SK-N-SH (cell line): ENCODE results near the gene ELOA. TPM values are rescaled to one million over a fixed set of nuclear protein-coding genes. Genes with fewer than 3 reads are reported as not detected.
A peak's percentile ranks its signal among the peaks of the same experiment; 100 is the strongest.

Source experiments
- CTCF ChIA-PET: fragments of 300-600, 350-600 bp; formaldehyde crosslinking; extraction: SDS; loops from one replicate; lab custom pipeline; 2021; lab: Yijun Ruan, JAX
- POLR2A ChIA-PET: fragments of 350-600 bp; sonication (Branson Sonifier 250); formaldehyde crosslinking; extraction: SDS; loops from one replicate; lab custom pipeline; 2020; ENCODE audit warnings: antibody characterized with exemption, inconsistent platforms; lab: Yijun Ruan, JAX
- DNase-seq: peaks from one replicate; pipeline ENCODE4 v3.0.0; 2012
- H2AFZ ChIP-seq: fragments of 200-600 bp; sonication (generic); 2 replicates; pipeline ENCODE4 v1.8.1; 2016; ENCODE audit warnings: antibody characterized with exemption, mild to moderate bottlenecking, low read depth
- H3F3A ChIP-seq: fragments of 200-600 bp; sonication (generic); replicated peaks from 2 replicates; pipeline ENCODE3; 2016; ENCODE audit warnings: antibody characterized with exemption, mild to moderate bottlenecking; ENCODE audit not compliant: insufficient read depth
- H3K27ac ChIP-seq, 2 experiments: fragments of 200-500 bp in 1 of 2; fragments of 200-600 bp in 1 of 2; sonication (Bioruptor generic) in 1 of 2; sonication (generic), shearing (Covaris generic) in 1 of 2; 2 replicates each; pipeline versions ENCODE4 v1.5.1 to v1.6.1; 2014 to 2016; ENCODE audit warnings: low read depth in 2 of 2, inconsistent platforms in 1 of 2, low read length in 1 of 2, mild to moderate bottlenecking in 1 of 2, mixed read lengths in 1 of 2
- H3K27me3 ChIP-seq: fragments of 200-600 bp; sonication (generic), shearing (Covaris generic); 2 replicates; pipeline ENCODE4 v1.6.1; 2016; ENCODE audit warnings: mixed run types; ENCODE audit not compliant: insufficient read depth
- H3K36me3 ChIP-seq, 2 experiments: fragments of 200-500 bp in 1 of 2; fragments of 200-600 bp in 1 of 2; sonication (Bioruptor generic) in 1 of 2; sonication (generic) in 1 of 2; replicated peaks in 1 of 2; 2 replicates each; pipeline versions ENCODE3 to v1.5.1; 2014 to 2016; ENCODE audit warnings: low read length in 1 of 2, mild to moderate bottlenecking in 1 of 2; ENCODE audit not compliant: insufficient read depth in 2 of 2, control insufficient read depth in 1 of 2
- H3K4me1 ChIP-seq, 2 experiments: fragments of 200-500 bp in 1 of 2; fragments of 200-600 bp in 1 of 2; sonication (Bioruptor generic) in 1 of 2; sonication (generic), shearing (Covaris generic) in 1 of 2; 2 replicates each; pipeline versions ENCODE4 v1.5.1 to v1.6.1; 2014 to 2016; ENCODE audit warnings: low read depth in 1 of 2, low read length in 1 of 2, mixed run types in 1 of 2; ENCODE audit not compliant: insufficient read depth in 2 of 2, control insufficient read depth in 1 of 2
- H3K4me2 ChIP-seq: fragments of 200-600 bp; sonication (generic), shearing (Covaris generic); 2 replicates; pipeline ENCODE4 v1.6.1; 2017; ENCODE audit warnings: mixed run types
- H3K4me3 ChIP-seq, 2 experiments: fragments of 200-500 bp in 1 of 2; fragments of 200-600 bp in 1 of 2; sonication (Bioruptor generic) in 1 of 2; sonication (generic), shearing (Covaris generic) in 1 of 2; 2 replicates each; pipeline versions ENCODE4 v1.5.1 to v1.8.1; 2014 to 2016; ENCODE audit warnings: low read depth in 2 of 2, inconsistent platforms in 1 of 2, low read length in 1 of 2, mild to moderate bottlenecking in 1 of 2, mixed read lengths in 1 of 2, moderate library complexity in 1 of 2
- H3K79me2 ChIP-seq: fragments of 200-600 bp; sonication (generic); 2 replicates; pipeline ENCODE4 v1.8.1; 2017; ENCODE audit warnings: mild to moderate bottlenecking; ENCODE audit not compliant: insufficient read depth
- H3K9ac ChIP-seq: fragments of 200-600 bp; sonication (generic); 2 replicates; pipeline ENCODE4 v1.6.1; 2017; ENCODE audit warnings: mixed run types
- H3K9me2 ChIP-seq: fragments of 200-600 bp; sonication (generic); 2 replicates; pipeline ENCODE4 v1.6.1; 2017; ENCODE audit warnings: mixed run types
- H3K9me3 ChIP-seq: fragments of 200-600 bp; sonication (generic); 2 replicates; pipeline ENCODE4 v1.6.1; 2017; ENCODE audit warnings: mixed run types, mild to moderate bottlenecking, moderate library complexity
- H4K20me1 ChIP-seq: fragments of 200-600 bp; sonication (generic); 2 replicates; pipeline ENCODE4 v1.6.1; 2017; ENCODE audit warnings: mild to moderate bottlenecking, mixed run types; ENCODE audit not compliant: insufficient read depth
- EZH2phosphoT487 ChIP-seq: fragments of 200-600 bp; sonication (generic); IDR thresholded peaks from 2 replicates; pipeline ENCODE4 v1.6.1; 2017; ENCODE audit warnings: low read depth, mixed run types, mild to moderate bottlenecking, antibody characterized with exemption, moderate library complexity, borderline replicate concordance
- FOXM1 ChIP-seq: IDR thresholded peaks from 2 replicates; pipeline ENCODE4 v1.4.0; 2012; ENCODE audit warnings: low read depth, mild to moderate bottlenecking
- IRF3 ChIP-seq: fragments of 150-350 bp; IDR thresholded peaks from 2 replicates; pipeline ENCODE4 v1.6.1; 2016; ENCODE audit warnings: mild to moderate bottlenecking, low read depth, low read length
- MXI1 ChIP-seq: IDR thresholded peaks from 2 replicates; pipeline ENCODE4 v1.6.1; 2012; ENCODE audit warnings: mild to moderate bottlenecking, low read depth, low read length, improper control_type of control experiment
- NRF1 ChIP-seq: IDR thresholded peaks from 2 replicates; pipeline ENCODE4 v1.6.1; 2012; ENCODE audit warnings: low read depth, mild to moderate bottlenecking, low read length
- SIN3A ChIP-seq: IDR thresholded peaks from 2 replicates; pipeline ENCODE4 v1.6.1; 2012; ENCODE audit warnings: low read depth, mild to moderate bottlenecking, low read length, moderate library complexity, borderline replicate concordance
- TAF1 ChIP-seq: IDR thresholded peaks from 2 replicates; pipeline ENCODE4 v1.6.1; 2012; ENCODE audit warnings: low read depth, mild to moderate bottlenecking, low read length, moderate library complexity, borderline replicate concordance
- YY1 ChIP-seq: IDR thresholded peaks from 2 replicates; pipeline ENCODE4 v1.4.0; 2012; ENCODE audit warnings: low read depth, mild to moderate bottlenecking
- ZBTB33 ChIP-seq: IDR thresholded peaks from 2 replicates; pipeline ENCODE4 v1.4.0; 2012; ENCODE audit warnings: low read depth, borderline replicate concordance
- WGBS: methylation state at CpG from one replicate; pipeline ENCODE4 v1.1.6; 2017; ENCODE audit warnings: low lambda C conversion rate; 5-methylcytosine and 5-hydroxymethylcytosine counted together
- polyA plus RNA-seq, 3 experiments: library from polyadenylated mRNA; depleted of rRNA; stranded (reverse); fragments of >200 nt; gene quantifications; 2 replicates each; pipeline ENCODE4 v1.2.3, GENCODE V29; 2012
- TF ChIP-seq, protein P1 (sequence below): IDR thresholded peaks from 2 replicates; pipeline ENCODE4; 2012

Gene ELOA
- polyA plus RNA-seq, 1 of the 3 experiments (the other 2 are of a cell fraction): 14.5 TPM

DNA sequence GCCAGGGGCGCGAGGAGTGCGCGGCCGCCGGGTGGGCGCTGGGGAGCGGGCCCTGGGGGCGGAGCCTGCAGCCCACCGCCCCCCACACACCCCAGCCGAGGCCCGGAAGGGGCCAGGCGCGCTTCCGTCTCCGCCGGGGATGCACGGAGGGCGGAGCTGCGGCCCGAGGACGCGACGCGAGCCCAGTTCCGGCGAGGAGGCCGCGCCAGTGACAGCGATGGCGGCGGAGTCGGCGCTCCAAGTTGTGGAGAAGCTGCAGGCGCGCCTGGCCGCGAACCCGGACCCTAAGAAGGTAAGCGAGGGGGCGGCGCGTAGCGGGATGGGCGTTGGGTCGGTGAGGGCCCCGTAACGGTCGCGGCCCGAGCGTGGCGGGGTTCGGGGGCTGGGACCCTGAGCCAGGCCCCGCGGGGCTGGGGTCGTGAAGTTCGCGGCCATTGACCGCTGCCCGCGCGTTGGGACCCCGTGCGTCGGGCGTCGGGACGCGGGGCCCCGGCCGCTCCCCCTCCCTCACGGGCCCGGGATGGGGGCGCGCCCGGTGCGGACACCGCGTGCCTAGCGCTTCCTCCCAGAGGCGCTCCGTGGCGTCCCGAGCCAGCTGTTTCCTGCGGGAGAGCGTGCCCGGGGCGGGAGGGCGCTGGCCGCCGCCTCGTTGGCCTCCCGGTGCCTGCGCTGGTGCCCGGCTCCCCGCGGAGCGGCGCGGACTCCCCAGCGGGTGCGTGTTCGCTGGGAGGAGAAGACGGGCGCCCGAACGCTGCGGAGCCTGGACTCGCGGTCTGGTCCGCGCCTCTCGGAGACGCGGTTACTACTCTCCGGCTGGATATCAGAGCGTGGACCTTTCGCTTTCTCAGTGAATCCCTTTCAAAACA lies at the start of gene ELOA (continued):
- TF ChIP-seq EZH2phosphoT487: no peak
- no peak for TF ChIP-seq NRF1
- TF ChIP-seq ZBTB33: no peak
- TF ChIP-seq, protein P1, sequence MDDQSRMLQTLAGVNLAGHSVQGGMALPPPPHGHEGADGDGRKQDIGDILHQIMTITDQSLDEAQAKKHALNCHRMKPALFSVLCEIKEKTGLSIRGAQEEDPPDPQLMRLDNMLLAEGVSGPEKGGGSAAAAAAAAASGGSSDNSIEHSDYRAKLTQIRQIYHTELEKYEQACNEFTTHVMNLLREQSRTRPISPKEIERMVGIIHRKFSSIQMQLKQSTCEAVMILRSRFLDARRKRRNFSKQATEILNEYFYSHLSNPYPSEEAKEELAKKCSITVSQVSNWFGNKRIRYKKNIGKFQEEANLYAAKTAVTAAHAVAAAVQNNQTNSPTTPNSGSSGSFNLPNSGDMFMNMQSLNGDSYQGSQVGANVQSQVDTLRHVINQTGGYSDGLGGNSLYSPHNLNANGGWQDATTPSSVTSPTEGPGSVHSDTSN: no peak
- no peak for TF ChIP-seq FOXM1
- TF ChIP-seq MXI1: peak; percentile 77
- no peak for TF ChIP-seq IRF3
- peak; percentile 90 for TF ChIP-seq YY1
- TF ChIP-seq, all 33 proteins: peak for 9

GRCh38 chr1:23693599-23693998 lies 49.7 kb upstream of the ELOA start:
- 52% methylated on average over 2 of the region's 2 CpGs for WGBS
- peak overlapping the region; percentile 95 for H3K9ac ChIP-seq
- no peaks in the 10 kb centered on the region for H3K9me2 ChIP-seq
- H3K36me3 ChIP-seq: peaks cover 57 to 61% of the 10 kb centered on the region in 2 experiments
- H4K20me1 ChIP-seq: peaks cover 66% of the 10 kb centered on the region
- peak overlapping the region; percentile 96 to 98 for H3K4me3 ChIP-seq
- peaks cover 19 to 34% of the 10 kb centered on the region in 2 experiments; a peak in 3 of 4 replicates for H3K4me1 ChIP-seq
- no peaks in the 10 kb centered on the region for H3K9me3 ChIP-seq
- TF ChIP-seq IRF3 (no peak), TAF1 (no peak), SIN3A (no peak)
- H3K4me2 ChIP-seq: peak overlapping the region; percentile 91
- H2AFZ ChIP-seq: no peak overlapping the region
- peak overlapping the region in 1 of 2 experiments; percentile 16; a peak in 3 of 4 replicates for H3K27ac ChIP-seq
- peaks cover 70% of the 10 kb centered on the region for H3K79me2 ChIP-seq
- H3K27me3 ChIP-seq: no peaks in the 10 kb centered on the region
- DNase-seq: no peak
- H3F3A ChIP-seq: peaks cover 15% of the 10 kb centered on the region
- ChIA-PET CTCF (interaction anchor here (1.4 to 2.2 kb wide), 3 partner anchors 36 to 58 kb away, joined by 5 read pairs; no protein-coding TSS in a partner anchor), POLR2A (no interaction called here)
